ENCODE results near the gene EPC1.

DNA sequence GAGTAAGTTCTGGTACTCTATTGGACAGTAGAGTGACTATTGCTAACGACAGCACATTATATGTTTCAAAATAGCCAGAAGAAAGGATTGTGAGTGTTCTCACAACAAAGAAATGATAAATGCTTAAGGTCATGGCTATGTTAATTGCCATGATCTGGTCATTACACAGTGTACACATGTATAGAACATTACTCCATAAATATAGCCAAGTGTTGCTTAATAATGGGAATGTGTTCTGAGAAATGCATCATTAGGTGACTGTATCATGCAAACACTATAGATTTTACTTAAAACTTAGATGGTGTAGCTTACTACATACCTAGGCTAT, 19.6 kb downstream of the EPC1 start:
- TF ChIP-seq ZBTB7A (IDR thresholded peaks at IDR 0.05; ENCODE audit: low read depth) (no peak), CEBPB (IDR thresholded peaks at IDR 0.05) (no peak), NFIC (IDR thresholded peaks at IDR 0.05) (no peak), YY1 (IDR thresholded peaks at IDR 0.05; ENCODE audit: low read depth) (no peak), EP300 (IDR thresholded peaks at IDR 0.05; ENCODE audit: borderline replicate concordance) (no peak), TEAD4 (IDR thresholded peaks at IDR 0.05) (no peak), USF1 (IDR thresholded peaks at IDR 0.05) (no peak), FOXM1 (IDR thresholded peaks at IDR 0.05; ENCODE audit: borderline replicate concordance, low read depth) (no peak)
- TF ChIP-seq, protein P1, sequence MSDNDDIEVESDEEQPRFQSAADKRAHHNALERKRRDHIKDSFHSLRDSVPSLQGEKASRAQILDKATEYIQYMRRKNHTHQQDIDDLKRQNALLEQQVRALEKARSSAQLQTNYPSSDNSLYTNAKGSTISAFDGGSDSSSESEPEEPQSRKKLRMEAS (IDR thresholded peaks at IDR 0.05): no peak
